ENCODE data around the gene MAML3.

MAML3 gene

DNA sequence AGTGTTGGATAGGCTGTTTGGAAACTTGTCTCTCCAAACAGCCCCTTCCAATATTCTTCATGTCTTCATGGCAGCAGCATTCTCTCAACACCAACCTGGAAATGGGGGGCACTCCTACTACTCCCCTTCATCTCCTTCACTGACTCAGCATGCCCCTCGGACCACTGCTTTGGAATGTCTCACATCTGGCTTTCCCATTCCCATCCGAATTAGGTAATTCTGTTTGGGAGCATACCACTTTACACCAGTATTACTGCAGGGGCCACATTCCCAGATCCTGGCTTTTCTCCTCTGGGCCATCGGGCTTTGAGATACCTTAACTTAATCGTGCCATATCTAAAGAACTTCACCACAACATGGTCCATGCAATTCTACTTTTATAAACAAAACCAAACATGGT lies 100.8 kb downstream of the MAML3 start:
- DNase-seq (ENCODE audit: low read depth), result no peak
- no peak overlapping the region for H3K4me3 ChIP-seq (ENCODE audit: low read depth, low read length)
- TF ChIP-seq, protein P1, sequence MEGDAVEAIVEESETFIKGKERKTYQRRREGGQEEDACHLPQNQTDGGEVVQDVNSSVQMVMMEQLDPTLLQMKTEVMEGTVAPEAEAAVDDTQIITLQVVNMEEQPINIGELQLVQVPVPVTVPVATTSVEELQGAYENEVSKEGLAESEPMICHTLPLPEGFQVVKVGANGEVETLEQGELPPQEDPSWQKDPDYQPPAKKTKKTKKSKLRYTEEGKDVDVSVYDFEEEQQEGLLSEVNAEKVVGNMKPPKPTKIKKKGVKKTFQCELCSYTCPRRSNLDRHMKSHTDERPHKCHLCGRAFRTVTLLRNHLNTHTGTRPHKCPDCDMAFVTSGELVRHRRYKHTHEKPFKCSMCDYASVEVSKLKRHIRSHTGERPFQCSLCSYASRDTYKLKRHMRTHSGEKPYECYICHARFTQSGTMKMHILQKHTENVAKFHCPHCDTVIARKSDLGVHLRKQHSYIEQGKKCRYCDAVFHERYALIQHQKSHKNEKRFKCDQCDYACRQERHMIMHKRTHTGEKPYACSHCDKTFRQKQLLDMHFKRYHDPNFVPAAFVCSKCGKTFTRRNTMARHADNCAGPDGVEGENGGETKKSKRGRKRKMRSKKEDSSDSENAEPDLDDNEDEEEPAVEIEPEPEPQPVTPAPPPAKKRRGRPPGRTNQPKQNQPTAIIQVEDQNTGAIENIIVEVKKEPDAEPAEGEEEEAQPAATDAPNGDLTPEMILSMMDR (IDR thresholded peaks at IDR 0.05; ENCODE audit: low read depth, low read length, missing control alignments), result no peak

DNA sequence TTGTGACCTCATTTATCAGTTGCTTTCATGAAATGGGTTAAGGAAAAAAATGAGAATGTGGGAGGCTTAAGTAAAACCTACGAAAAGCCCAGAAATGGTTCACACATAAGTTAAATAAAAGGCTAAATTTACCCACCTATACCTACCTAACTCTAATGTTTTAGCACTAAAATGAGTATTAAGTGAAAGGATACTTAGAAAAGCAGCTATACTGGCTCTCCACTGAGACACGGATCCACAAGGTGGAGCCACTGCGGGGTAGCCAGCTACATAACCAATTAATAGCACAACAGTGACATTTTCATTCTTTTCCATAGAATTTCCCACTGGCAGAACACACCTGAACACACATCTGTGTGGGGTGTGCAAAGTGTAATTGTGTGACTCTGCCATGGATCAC lies 101.9 kb downstream of the MAML3 start:
- TF ChIP-seq, protein P1 (IDR thresholded peaks at IDR 0.05; ENCODE audit: low read depth, low read length, missing control alignments), result peak; percentile 46
- H3K4me3 ChIP-seq (ENCODE audit: low read depth, low read length), result no peak overlapping the region
- no peak for DNase-seq (ENCODE audit: low read depth)

DNA sequence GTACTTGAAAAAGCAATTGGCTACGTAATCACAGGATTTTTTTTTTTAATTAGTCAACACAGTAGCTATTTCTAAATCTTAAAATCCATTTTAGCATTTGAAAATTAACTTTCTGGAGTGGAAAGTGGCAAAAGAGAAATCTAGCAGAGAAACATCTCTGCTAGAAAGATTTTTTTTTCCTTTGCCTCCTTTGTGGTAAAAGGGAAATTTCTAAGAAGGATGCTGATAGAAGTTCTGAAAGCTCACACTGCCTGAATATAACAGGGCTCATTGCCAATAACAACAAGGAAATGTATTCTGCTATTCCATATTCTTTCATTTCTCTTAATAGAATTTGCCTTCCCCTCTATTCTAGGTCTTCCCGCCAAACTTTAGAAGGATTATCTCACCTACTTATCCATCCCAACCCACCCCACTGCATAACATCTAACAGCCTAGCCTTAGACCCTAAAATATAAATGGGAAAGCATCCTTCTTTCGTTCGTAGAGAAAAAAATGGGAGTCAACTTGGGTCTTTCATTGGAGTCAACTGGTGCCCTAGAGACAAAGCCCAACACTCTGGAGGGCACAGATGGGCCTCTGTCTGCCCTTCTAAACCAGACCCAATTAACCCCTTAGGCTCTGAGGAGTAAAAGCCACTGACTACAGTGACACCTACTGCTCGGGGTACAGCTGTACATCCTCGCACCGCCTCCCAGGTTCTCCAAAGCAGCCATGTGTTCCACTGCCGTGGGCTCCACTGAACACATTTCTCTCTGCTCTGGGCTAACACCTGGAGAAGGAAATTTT lies 103.9 kb downstream of the MAML3 start:
- H3K4me3 ChIP-seq (ENCODE audit: low read depth, low read length), result no peak overlapping the region
- no peak for DNase-seq (ENCODE audit: low read depth)
- TF ChIP-seq, protein P1 (IDR thresholded peaks at IDR 0.05; ENCODE audit: low read depth, low read length, missing control alignments), result peak; percentile 55

DNA sequence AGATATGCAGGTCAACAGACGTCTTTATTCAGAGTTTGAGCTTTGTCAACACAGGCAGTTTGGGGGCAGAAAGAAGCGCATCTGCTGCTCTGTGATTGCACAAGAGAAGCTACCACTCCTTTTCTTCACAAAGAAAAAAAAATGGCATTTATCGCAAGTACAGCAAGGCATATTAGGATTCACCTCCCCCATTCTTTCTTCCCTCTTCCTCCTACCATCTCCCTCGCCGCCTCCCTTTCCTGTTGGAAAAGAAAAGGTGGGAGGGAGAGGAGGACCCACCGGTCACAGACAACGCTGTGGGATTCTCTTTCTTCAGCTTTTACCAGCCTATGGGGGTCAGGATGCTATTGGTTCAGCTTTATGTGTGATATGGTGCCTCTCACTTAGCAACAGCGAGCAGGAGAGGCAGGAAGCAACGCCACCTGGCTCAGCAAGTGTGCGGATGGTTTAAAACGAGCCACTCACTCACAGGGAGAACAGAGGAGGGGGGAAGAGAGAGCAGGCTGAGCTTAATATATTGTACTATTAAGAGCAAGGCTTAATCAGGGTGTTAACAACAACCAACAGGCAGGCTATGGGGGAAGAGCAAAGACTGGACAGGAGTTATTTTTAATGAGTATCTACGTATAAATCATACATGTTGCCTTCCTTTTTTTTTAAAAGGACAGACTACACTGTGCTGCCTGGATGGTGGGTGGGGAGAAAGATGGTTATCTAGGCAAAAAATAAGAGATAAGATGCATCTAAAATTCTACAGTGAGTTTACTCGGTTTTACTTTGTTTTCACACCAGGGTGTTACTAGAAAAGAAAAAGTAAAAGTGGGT lies 104.7 kb downstream of the MAML3 start:
- DNase-seq (ENCODE audit: low read depth), result no peak
- H3K4me3 ChIP-seq (ENCODE audit: low read depth, low read length), result no peak overlapping the region
- TF ChIP-seq, protein P1 (IDR thresholded peaks at IDR 0.05; ENCODE audit: low read depth, low read length, missing control alignments), result no peak

DNA sequence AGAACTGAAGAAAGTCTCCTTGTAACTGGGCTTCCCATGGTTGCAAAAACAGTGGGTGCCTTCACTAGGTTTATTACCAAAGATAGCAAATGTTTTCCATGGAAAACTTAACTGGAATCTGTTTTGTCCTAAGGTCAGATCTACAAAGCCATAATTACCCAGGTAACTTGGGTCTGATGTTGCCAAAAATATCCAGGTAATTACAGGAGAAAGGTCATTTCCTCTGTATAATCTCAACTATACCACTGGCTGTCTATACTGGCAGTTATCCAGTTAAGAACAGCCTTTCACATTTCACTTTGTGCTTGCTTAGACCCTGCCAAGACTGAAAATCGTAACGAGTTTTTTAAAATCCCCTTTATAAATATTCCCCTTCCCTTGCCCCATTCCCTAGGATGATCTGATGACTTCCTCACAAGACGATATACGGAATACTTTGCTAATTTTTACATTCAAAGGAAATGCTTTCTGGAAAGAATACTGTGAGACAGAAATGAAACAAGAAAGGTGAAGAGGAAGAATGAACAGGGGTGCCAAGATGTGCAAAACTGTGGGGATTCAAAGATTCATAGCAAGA lies 105.5 kb downstream of the MAML3 start:
- H3K4me3 ChIP-seq (ENCODE audit: low read depth, low read length), result no peak overlapping the region
- TF ChIP-seq, protein P1 (IDR thresholded peaks at IDR 0.05; ENCODE audit: low read depth, low read length, missing control alignments), result no peak
- no peak for DNase-seq (ENCODE audit: low read depth)

DNA sequence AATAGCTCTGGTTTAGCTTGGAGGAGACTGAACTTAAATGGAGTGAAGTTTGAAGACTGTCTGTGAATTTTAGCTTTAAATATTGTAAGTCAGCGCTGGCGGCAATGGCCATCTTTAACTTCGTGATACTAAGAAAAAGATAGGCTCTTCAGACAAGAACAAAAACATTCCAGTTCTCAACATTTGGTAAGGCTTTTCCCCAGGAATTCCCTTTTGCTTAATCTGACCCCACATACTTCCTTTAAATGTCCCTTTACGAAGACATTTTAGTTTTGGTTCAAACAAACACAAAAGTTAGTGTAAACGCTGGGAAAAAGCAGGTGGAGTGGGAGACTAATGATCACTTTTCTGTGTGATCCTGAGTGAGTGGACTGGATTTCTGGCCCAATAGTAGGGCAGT lies 106.2 kb downstream of the MAML3 start:
- no peak for DNase-seq (ENCODE audit: low read depth)
- TF ChIP-seq, protein P1 (IDR thresholded peaks at IDR 0.05; ENCODE audit: low read depth, low read length, missing control alignments), result no peak
- H3K4me3 ChIP-seq (ENCODE audit: low read depth, low read length), result no peak overlapping the region
